Superior temporal gyrus (tissue), 1 donor: Measurements from ENCODE around the gene ING3.
"Not testable (repeated sequence)": the region's sequence is repeated elsewhere in the genome, so short reads cannot be mapped to it uniquely, and the experiment has no call there.

Experiments used
- DNase-seq: peaks from one replicate; pipeline ENCODE4 v3.0.0-alpha.2; 2016; ENCODE audit errors: extremely low spot score

ING3 gene

DNA sequence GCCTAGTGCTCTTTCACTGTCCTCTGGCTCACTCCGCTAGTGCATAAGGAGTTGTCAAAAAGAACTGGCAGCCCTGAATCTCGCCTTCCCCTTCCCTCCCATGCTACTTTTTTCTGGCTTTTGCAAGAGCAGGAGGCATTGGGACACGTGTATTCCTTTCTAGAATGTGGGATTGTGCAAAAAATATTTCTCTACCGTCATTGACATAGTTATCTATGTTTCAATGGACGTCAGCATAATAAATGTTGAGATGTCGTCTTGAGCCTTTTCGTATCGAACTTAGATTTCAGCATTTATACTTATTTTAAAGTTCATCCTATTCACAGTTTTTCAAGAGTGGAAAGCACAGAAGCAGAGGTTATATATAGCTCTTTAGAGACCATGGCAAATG, 727 bp downstream of the ING3 start:
- no peak for DNase-seq

DNA sequence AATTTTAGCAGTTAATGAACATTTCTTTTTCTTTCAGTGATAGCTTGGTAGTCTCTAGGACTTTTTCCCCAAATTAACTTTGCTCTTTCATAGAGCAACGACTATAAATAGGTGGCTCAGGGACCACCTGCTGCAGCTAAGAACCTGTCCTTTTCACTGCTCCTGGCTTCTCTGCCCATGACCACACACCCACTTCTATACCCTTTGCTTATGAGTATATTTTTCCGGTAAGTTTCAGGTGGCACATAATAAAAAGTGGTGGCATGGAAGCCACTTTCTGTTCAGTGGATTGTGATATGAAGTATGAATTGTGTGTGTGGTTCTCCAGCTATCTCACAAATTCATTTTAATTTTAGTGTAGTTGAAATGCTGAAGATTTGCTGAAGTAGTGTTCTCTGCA, 1.2 kb downstream of the ING3 start:
- DNase-seq = no peak

DNA sequence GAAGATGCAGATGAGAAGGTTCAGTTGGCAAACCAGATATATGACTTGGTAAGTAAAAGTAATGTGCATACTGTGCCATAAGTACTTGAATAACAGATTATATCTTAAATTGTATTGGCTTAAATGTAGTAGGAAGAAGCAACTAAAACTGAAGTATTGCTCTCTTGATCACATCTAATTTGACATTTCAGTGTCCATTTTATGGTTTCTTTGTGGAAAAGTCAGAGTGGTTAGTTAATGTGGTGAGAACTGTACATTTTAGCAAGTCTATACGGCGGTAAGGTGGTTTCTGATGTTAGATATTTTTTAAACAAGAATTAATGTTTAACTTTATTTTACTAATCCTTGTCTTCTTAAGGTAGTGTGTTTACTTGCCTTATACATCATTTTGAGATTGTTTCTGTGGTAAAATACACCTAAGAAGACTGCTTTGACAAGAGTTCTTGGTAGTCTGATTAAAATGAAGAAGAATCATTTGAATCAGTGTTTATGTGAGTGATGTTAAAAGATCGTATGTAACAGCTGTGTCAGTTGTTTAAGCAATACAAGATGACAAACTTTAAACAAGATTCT, 5.1 kb downstream of the ING3 start:
- no peak for DNase-seq

DNA sequence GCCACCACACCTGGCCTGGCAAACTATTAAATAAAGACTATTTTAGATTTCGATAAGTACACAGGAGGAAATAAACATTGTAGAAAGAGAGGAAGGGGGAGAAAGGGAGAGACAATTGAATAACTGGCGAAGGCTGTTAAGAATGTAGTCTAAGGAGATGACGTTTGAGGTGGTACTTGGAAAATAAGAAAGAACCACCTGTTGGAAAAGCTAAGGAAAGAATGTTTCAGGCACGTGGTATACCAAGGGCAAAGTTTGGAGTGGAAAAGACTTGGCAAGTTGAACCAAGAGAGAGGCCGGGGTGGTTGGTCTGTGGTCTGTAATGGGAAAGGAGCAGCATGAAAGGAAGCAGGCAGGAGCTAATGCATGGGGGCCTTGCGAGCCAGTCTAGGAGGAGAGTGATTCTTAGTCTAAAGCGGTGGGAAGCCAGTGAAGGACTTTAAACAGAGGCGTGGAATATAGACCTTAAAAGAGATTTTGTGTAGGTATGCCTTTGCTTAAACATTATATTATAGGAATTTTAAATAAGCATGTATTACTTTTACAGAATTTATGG, 9.4 kb downstream of the ING3 start:
- DNase-seq = no peak

DNA sequence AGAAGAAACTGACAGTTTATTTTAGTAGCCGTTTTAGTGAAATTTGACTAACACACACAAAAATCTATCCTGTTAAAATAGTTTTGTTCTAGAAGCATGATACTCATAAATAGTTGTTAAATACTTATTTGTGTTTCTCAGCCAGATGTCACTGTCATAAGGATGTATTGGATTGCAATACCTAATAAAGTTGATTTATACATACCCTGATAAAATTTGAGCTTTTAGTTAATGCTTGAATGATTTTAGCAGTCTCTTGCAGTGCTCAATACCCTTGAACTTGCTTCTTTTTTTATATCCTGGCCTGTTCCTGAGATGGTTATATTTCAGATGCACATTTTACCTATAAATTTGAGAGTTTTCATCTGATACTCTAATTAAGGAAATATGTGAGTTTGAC, 10.1 kb downstream of the ING3 start:
- no peak for DNase-seq

DNA sequence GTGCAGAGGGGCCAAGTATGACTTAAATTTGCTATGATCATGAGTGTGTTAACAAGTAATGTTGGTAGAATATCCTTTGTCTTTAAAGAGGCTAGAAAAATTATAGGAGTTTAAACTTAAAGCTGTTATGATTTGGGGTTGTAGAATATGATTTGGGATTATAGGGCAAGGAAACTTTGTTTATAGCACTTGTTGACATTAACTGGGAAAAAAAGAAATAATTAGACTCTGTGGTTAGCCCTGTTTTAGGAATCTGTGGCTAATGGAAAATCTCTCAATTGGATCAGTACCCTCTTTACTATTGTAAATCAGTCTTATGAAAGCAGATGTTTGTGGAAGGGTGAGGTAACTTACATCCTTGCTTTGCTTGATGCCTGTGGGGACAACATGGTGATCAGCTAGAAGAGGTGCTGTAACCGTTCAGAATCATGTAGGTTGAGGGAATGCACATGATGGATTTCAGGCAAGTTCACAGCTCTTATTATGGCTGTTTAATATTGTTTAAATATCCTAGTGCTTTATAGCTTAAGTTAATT, 11.1 kb downstream of the ING3 start:
- DNase-seq = no peak

DNA sequence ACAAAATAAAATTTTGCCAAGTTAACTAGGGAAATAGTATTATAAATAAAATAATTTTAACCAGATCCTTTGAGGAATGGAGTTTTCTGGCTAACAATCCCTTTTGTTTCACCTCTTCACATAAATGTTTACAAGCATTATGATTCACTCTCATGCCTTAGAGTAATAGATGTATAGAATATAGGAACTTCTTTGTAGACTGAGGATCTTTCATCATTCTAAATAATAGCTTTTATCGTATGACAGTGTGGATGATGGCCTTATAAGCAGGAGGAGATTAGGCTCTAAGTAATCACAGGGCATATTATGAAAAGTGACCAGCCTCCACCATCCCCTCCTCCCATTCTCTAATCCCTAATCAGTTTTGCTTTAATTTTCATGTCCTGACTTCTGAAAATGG, 13.5 kb downstream of the ING3 start:
- no peak for DNase-seq

DNA sequence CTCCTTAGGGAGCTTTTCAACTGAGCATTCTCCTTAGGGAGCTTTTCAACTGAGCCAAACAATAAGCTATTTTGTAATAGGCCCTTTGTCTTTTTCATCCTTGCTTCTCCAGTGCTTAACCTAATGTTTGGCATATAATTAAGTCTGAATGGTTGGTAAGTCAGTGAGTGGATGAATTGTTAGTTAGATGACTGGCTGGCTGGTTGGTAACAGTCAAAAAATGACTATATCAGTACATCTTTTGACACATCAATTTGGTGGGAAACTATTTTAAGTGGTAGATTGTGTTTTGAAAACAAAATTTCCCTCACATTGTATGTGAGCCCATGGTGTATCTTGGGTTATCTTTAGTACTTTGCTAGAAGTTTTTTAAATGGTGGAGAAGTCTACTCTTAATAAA, 16.4 kb downstream of the ING3 start:
- no peak for DNase-seq

DNA sequence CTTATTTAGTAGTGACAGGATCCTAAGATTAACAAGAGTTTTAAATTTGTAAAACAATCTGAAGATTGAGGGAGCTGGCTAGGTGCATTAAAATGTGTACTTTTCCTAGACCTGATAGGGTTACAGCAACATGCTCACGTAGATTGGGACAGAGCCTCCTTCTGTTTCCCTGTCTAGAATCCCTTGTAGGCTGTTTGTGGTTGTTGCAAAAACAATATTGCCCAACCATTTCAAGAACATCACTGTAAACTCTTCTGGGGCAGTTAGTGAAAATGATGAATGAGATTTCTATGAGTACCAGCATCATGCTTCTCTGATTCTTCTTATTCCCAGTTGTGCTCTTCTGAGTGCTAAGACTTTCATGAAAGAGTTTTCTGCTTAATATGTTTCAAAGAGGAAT, 23.3 kb downstream of the ING3 start:
- no peak for DNase-seq

DNA sequence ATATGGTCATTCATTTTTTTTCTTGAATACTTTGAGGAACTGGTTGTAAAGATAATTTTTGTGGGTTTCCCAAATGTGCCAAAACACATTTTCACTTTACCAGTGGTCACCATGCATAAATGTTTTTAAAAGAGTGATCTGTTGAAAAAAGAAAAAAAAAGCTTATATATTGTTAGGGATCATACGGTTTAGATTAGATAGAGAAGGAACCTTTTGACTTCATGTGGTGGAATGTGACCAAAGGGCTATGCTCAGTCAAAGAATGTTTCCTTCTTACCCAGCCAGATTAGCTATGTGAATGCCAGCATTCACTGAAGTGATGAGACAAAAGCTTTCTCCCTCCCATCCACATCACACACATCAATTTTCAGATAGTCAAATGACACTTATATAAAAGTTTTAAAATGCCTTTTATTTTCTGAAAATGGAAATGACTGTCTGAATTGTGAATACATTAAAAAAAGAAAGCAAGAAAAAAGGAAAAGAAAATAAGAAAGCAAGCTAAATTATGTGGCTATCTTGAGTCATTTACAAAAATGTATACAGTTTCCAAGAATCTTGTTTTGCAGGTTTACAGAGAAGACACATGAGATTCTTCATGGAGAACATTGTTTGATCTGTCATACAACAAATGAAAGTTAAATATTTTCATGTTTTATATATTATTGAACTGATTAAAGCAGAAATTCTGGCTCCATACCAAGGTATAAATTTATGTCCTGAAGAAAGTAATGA, 29.4 kb downstream of the ING3 start:
- no peak for DNase-seq

DNA sequence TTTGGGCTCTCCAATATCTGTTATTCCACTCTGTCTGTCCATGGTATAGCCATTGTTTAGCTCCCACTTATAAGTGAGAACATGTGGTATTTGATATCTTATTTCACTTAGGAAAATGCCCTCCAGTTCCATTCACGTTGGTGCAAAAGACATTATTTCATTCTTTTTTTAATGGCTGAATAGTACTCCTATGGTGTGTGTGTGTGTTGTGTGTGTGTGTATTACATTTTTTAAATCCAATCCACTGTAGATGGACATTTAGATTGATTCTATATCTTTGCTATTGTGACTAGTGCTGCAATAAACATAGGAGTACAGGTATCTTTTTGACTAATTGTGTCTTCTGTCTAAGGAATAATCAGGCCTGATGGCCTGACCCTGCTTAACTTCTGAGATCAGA, 30.5 kb downstream of the ING3 start:
- DNase-seq = no peak

DNA sequence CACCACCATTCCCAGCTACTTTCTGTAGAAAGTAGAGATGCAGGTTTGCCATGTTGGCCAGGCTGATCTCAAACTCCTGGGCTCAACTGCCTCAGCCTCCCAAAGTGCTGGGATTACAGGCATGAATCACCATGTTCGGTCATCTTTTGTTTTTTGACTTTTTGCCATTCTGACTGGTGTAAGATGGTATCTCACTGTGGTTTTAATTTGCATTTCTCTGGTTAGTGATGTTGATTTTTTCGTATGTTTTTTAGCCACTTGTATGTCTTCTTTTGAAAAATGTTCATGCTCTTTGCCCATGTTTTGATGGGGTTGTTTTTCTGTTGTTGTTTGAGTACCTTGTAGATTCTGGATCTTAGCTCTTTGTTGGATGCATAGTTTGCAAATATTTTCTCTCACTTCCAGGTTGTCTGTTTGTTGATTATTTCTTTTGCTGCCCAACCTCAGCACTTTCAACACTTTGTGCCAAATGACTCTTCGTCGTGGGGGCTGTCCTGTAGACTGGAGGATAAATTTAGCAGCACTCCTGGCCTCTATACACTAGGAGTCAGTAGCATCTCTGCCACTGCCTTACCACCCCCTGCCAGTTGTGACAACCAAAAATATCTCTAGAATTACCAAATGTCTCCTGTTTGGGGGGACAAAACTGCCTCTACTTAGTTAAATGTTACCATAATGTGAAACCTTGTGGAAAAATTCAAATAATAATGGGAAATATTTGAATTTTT, 31.5 kb downstream of the ING3 start:
- no peak for DNase-seq

DNA sequence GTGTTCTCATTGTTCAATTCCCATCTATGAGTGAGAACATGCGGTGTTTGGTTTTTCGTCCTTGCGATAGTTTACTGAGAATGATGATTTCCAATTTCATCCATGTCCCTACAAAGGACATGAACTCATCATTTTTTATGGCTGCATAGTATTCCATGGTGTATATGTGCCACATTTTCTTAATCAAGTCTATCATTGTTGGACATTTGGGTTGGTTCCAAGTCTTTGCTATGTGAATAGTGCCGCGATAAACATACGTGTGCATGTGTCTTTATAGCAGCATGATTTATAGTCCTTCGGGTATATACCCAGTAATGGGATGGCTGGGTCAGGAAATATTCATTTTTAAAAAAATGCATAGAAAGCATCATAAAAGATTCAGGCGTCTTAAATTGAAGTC, 33.0 kb downstream of the ING3 start:
- DNase-seq = not testable (repeated sequence)

DNA sequence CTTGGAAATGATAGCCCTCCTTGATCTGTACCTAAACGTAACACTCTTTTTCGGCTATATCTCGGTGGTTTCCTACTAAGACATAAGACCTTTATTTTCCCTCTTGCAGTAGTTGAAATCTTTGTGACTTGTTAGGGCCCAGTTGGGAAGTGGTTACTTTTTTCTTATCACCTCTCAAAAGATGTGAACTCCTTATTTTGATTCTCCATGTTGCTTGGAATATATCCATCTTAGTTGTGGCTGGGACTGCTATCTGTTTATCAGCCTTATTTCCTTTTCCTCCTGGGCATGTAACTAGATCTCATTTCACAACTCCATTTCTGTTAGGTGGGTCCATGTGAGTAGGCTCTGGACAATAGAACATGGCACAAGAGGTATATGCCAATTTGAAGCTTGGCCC, 33.8 kb downstream of the ING3 start:
- no peak for DNase-seq

DNA sequence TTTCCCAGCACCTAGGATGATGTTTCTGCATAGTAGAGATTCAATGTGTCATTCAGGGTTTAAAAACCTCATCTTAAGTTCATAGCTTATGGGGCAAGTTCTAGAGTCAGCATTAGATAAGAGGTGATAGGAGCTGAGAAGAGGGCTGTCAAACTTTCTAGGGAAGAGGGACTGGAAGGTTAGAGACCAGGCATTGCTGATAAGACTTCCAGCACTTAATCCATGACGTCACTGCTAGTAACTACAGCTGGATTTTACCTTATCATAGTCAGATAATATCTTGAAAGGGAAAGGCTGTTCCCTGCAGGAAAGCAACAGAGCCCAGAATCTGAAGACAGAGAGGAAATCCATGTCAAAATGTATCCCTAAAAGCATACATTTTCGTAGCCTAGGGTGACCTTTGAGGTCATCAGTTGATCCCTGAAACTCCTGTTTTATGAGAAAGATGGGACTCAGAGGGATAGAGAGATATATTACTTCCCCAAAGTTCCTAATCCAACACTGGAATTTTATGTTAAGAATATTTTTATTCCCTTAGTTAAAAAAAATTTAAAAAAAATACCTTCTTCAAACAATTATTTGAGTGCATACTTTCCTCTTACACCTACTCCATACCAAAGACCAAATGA, 34.7 kb downstream of the ING3 start:
- no peak for DNase-seq

DNA sequence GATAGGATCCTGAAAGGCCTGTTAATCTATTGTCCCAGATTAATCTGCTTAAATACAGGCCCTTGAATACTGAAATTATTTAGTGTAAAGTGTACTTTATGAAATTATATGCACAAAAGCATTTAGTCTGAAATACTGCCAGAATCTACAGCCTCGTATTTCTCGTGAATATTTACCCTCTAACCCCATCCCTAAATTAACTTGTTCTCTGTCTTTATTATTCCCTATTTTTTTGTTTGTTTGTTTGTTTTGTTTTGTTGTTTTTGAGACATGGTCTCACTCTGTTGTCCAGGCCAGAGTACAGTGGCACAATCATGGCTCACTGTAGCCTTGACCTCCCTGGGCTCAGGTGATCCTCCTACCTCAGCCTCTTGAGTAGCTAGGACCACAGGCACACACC, 35.3 kb downstream of the ING3 start:
- no peak for DNase-seq

DNA sequence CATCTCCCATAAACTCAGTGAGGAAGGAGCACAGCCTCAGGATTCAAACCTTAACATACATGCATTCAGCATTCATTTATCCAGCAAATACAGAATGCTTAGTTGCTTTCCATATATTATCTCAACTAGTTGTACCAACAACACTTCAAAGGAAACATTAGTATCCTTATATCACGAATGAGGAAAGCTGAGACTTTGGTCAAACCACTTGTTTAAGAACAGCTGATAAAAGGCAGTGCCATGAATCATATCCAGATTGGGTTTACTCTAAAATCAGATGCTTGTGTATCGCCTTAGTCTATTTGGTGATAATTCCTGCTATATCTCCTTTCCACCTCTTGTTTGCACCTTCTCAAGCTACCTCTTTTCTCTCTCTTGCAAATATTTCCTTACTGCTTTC, 36.1 kb downstream of the ING3 start:
- DNase-seq = no peak

DNA sequence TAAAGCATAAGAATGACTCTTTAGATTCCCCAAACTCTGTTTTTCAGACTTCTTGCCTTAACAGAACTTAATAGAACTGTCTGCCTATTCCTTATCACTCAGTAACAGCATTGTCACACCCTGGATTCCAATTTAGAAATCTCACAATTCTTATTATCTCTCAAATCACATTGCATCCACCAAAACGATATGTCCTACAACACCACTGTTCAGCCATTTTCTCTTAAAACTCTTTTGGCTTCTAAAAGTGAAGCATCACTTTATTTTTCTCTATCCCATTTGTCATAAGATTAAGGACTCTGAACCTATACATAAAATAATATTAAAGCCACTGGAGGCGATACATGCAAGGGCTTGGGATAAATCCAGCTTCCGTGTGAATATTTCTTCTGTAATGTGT, 36.7 kb downstream of the ING3 start:
- no peak for DNase-seq

DNA sequence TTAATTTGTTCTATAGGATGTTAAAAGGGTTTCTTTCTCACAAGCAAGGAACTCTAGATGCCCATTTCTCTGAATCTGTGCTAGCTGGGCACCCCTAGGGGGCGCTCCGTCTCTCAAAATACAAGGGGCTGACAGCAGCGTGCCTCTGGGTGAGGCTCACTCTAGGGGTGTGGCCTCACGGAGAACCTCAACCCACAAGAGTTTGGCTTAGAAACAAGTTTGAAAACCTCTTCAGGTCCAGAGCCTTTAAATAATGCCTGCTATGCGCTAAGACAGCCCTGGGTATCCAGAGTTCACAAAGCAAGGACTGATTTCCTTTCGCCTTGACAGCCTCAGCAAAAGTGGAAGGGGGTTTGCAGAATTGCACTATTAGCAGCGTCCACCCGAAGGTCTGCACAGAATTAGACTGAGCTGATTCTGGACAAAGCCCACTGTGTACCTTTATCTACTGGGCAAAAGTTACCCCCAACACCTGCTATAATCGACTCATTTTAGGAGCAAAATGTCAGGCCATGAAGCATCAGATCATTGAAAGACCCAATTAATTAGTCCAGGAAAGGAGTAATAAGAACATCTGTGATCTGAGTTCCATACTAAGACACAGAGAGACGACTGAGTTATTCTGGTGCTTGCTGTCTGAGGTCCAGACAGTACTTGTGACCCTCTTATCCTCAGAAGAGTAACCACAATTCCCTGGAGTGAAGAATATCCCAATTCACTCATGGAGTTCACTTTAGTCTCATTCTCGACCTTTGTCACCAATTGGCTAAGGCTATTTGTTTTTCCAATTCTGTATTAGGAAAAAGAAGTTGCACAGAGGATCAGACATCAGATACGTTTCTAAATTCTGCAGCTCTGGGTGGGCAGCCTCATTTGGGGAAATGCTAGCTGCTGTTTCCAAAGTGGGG, 37.4 kb downstream of the ING3 start:
- DNase-seq = peak; percentile 91

DNA sequence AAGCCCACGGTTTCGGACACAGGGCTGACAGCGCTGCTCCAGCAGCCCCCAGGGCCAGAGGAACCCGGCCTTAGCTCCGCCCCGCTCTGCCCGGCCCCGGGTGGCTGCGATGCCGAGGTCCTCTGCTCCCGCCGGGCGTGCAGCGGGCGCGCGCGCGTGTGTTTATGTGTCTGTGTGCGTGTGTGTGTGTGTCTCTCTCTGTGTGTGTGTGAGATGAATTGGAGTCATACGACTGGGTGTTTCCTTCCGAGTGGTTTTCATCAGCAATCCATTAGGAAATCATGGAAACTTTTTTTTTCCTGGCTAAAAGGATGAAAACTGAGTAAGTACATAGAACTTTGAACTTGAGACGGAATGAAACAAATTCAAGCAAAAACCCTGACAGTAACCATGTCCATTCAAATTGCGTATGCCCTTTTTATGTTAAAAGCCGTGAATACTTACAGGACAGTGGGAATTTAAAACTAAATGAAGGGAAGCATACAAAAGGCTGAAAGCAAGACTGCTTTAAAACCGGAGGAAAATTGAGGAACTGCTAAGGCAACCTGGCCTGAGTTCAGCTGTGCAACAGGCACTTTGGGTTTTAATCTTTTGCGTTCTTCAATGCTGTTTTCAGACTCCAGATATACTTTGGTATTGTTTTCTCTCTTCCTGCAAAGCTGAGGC, 38.1 kb downstream of the ING3 start, which contains the start of gene CPED1:
Gene CPED1 (plus strand): TSS at position 121 of the 666 bp plus-strand sequence. CDS start 911 bp downstream, outside the sequence.
- peak; percentile 48 for DNase-seq
